DND-41 (cell line): ENCODE data around the gene RACGAP1.

ENCODE experiments used
- ATAC-seq: fragments of 200-7000 bp; cut with Tn5 transposase; 3 replicates; pipeline ENCODE4 v1.9.1; 2021; ENCODE audit warnings: low read depth; ENCODE audit not compliant: insufficient read depth
- DNase-seq: peaks from one replicate; pipeline ENCODE4 v3.0.0-alpha.2; 2020
- H2AFZ ChIP-seq: 2 replicates; pipeline ENCODE4 v1.6.0; 2012; ENCODE audit warnings: low read depth, low read length
- H3K27ac ChIP-seq: 2 replicates; pipeline ENCODE4 v1.5.1; 2012; ENCODE audit warnings: low read length, inconsistent platforms
- H3K27me3 ChIP-seq: fragments of 200-600 bp; sonication (generic); 2 replicates; pipeline ENCODE4 v1.6.0; 2012; ENCODE audit warnings: low read length, mild to moderate bottlenecking, inconsistent platforms; ENCODE audit not compliant: insufficient read depth, poor library complexity
- H3K36me3 ChIP-seq: 2 replicates; pipeline ENCODE4 v1.5.1; 2012; ENCODE audit warnings: low read length, inconsistent platforms; ENCODE audit not compliant: insufficient read depth
- H3K4me1 ChIP-seq: 2 replicates; pipeline ENCODE4 v1.5.1; 2012; ENCODE audit warnings: mild to moderate bottlenecking, low read length; ENCODE audit not compliant: insufficient read depth
- H3K4me2 ChIP-seq: 2 replicates; pipeline ENCODE4 v1.6.0; 2012; ENCODE audit warnings: mild to moderate bottlenecking, moderate library complexity, low read length, inconsistent platforms; ENCODE audit not compliant: insufficient read depth
- H3K4me3 ChIP-seq, 2 experiments: fragments of 200-600 bp in 1 of 2; shearing (Covaris generic) in 1 of 2; 2 replicates each; pipeline ENCODE4 v1.5.1; 2012 to 2016; ENCODE audit warnings: inconsistent platforms in 2 of 2, low read length in 2 of 2, mild to moderate bottlenecking in 2 of 2, low read depth in 1 of 2, moderate library complexity in 1 of 2
- H3K79me2 ChIP-seq: 2 replicates; pipeline ENCODE4 v1.6.0; 2012; ENCODE audit warnings: low read length, inconsistent platforms; ENCODE audit not compliant: insufficient read depth
- H3K9ac ChIP-seq: 2 replicates; pipeline ENCODE4 v1.6.0; 2012; ENCODE audit warnings: low read depth, mild to moderate bottlenecking, inconsistent platforms, low read length, moderate library complexity
- H3K9me3 ChIP-seq: 2 replicates; pipeline ENCODE4 v1.5.1; 2012; ENCODE audit warnings: low read length, moderate library complexity, mild to moderate bottlenecking, inconsistent platforms; ENCODE audit not compliant: insufficient read depth, severe bottlenecking
- H4K20me1 ChIP-seq: 2 replicates; pipeline ENCODE4 v1.6.0; 2012; ENCODE audit warnings: low read length; ENCODE audit not compliant: insufficient read depth
- CTCF ChIP-seq: IDR thresholded peaks from 2 replicates; pipeline ENCODE4 v1.5.1; 2012; ENCODE audit warnings: borderline replicate concordance, low read length, moderate library complexity, mild to moderate bottlenecking; ENCODE audit not compliant: poor library complexity, severe bottlenecking; ENCODE audit errors: extremely low read depth
- EZH2 ChIP-seq: IDR thresholded peaks from 3 replicates; pipeline ENCODE4 v1.6.1; 2012; ENCODE audit warnings: borderline replicate concordance, low read depth, mild to moderate bottlenecking, moderate library complexity, low read length, inconsistent platforms; ENCODE audit not compliant: severe bottlenecking

The RACGAP1 gene

GRCh38 chr12:49967042-49967776 lies 58.1 kb downstream of the RACGAP1 start:
- Histone ChIP-seq H3K27ac (no peak overlapping the region), H2AFZ (peak overlapping the region; percentile 70), H3K9me3 (no peaks in the 10 kb centered on the region), H3K36me3 (no peaks in the 10 kb centered on the region), H4K20me1 (peaks cover 9% of the 10 kb centered on the region; the same call in 1 of the 2 replicates), H3K27me3 (peaks cover 43% of the 10 kb centered on the region), H3K9ac (peak overlapping the region; percentile 32), H3K79me2 (no peaks in the 10 kb centered on the region), H3K4me2 (peak overlapping the region; percentile 65), H3K4me3 (peak overlapping the region in 1 of 2 experiments; percentile 48; a peak in 3 of 4 replicates), H3K4me1 (peaks cover 14% of the 10 kb centered on the region)
- ATAC-seq = peak; percentile 85
- DNase-seq = peak; percentile 87
- TF ChIP-seq CTCF (peak; percentile 95), EZH2 (no peak)

GRCh38 chr12:49966511-49967041 lies 58.7 kb downstream of the RACGAP1 start:
- no peak overlapping the region for H3K4me3 ChIP-seq
- peaks cover 39% of the 10 kb centered on the region for H3K27me3 ChIP-seq
- DNase-seq = no peak
- no peak; the same call in 2 of the 3 replicates for ATAC-seq
- no peaks in the 10 kb centered on the region for H3K9me3 ChIP-seq
- no peak overlapping the region for H3K27ac ChIP-seq
- peak overlapping the region; percentile 65 for H3K4me2 ChIP-seq
- no peak for TF ChIP-seq CTCF
- TF ChIP-seq EZH2 = no peak
- H3K9ac ChIP-seq = no peak overlapping the region
- H2AFZ ChIP-seq = peak overlapping the region; percentile 70
- peaks cover 14% of the 10 kb centered on the region for H3K4me1 ChIP-seq
- peaks cover 9% of the 10 kb centered on the region; the same call in 1 of the 2 replicates for H4K20me1 ChIP-seq
- H3K36me3 ChIP-seq = no peaks in the 10 kb centered on the region
- H3K79me2 ChIP-seq = no peaks in the 10 kb centered on the region

GRCh38 chr12:49965836-49966235 lies 59.5 kb downstream of the RACGAP1 start:
- Histone ChIP-seq H3K4me1 (peaks cover 16% of the 10 kb centered on the region), H3K79me2 (no peaks in the 10 kb centered on the region), H3K9me3 (no peaks in the 10 kb centered on the region), H3K27me3 (peaks cover 32% of the 10 kb centered on the region), H3K4me3 (no peak overlapping the region), H4K20me1 (peaks cover 9% of the 10 kb centered on the region; the same call in 1 of the 2 replicates), H2AFZ (no peak overlapping the region), H3K27ac (no peak overlapping the region), H3K9ac (no peak overlapping the region), H3K4me2 (no peak overlapping the region), H3K36me3 (no peaks in the 10 kb centered on the region)
- ATAC-seq (no peak), DNase-seq (no peak)
- TF ChIP-seq EZH2 = no peak
- no peak for TF ChIP-seq CTCF
